ENCODE results near the gene MAP3K3.

MAP3K3 gene

GRCh38 chr17:63694229-63694949 lies 72.2 kb downstream of the MAP3K3 start:
- no peak for DNase-seq (ENCODE audit: low read depth)

GRCh38 chr17:63694950-63695773 lies 72.9 kb downstream of the MAP3K3 start:
- DNase-seq (ENCODE audit: low read depth), result no peak

DNA sequence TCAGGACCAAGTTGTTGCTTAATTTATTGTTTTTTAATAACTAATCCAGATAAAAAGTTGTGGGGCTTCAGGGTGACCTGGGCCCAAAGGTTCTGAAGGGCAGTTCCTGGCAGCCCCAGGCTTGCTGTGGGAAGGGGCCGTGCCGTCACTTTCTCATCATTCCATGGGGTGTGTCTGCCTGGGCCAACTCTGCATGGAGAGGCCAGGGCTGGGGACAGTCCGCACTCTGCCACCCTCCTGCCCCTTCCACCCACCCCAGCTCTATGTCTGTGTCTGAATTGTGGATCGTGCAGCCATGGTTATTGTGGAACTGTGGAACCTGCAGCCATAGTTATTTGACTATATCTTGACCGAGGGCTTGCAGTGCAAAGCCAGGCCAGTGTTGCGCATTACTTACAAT lies 73.7 kb downstream of the MAP3K3 start:
- DNase-seq (ENCODE audit: low read depth), result no peak

DNA sequence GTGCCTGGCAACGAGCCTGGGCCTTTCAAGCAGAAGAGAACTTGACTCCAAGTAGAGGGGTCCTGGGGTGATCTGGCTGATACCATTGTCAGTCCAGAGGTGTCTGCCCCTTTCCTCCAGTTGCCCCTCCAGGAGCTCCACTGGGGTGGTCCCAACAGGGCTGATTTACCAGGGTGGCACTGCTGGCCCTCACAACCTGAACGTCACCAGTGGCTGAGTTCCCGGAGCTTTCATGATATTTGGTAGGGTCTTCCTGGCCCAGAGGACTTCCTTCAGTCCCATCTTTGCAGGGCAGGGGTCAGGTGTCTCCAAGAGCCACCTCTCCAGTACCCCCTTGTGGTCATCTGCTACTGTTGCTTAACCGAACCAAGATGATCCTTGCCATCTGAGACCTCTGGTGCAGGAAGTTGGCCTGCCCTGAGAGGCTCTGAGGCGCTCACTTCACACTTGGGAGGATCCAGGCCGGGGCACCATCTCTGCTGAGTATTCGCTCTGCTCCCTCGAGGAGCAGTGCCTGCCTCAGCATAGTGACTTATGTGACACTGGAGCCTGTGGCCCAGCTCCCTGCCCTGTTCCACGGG lies 74.3 kb downstream of the MAP3K3 start:
- no peak for DNase-seq (ENCODE audit: low read depth)

GRCh38 chr17:63697341-63698286 lies 75.4 kb downstream of the MAP3K3 start:
- DNase-seq (ENCODE audit: low read depth), result no peak

- no peak for DNase-seq (ENCODE audit: low read depth)
These were observed 76.2 kb downstream of the MAP3K3 start for GRCh38 chr17:63698381-63698885.

- no peak for DNase-seq (ENCODE audit: low read depth)
These were observed 76.8 kb downstream of the MAP3K3 start for GRCh38 chr17:63698886-63699637.

DNA sequence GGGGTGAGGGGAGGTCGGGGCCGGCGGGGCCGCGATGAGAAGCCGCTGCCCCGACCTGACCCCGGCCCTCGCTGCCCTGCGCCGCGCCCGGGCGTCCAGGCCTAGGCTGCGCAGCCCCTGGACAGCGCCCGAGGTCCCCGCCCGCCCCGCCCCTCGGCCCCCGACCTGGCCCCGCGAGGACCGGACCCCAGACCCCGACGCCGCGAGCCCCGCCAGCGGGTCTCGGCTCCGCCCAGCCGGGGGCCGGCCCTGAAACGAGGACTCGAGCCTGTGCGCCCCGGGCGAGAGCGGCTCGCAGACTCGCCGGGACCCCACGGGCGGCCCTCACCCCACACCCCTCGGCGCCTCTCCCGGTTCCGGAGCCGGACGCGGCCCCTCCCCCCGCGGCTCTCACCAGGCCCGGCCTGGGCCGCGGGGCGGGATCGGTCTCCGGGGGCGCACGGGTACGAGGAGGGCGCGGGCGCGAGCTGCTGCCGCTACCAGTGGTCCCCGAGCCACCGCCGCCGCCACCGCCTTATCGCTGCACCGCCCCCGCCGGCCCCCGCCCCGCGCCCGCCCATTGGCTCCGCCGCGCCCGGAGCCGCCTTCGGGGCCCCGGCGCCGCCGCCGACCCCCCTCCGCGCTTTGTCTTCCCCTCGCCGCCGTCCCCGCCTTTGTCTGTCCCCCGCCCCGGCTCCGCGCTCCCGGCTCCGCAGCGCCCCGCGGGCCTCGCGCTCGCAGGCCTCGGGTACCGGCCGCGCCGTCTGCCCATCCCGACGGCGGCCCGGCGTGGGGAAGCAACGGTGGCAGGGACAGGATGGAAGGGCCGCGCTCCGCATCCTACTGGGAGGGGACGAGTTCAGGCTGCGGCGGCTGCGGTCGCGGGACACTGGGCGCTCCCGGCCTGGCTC lies 77.7 kb downstream of the MAP3K3 start, which contains the start of gene LIMD2:
TSS of gene LIMD2 (minus strand) at position 488 of the 890 bp plus-strand sequence. CDS start 827 bp downstream, outside the sequence.
- DNase-seq (ENCODE audit: low read depth), result no peak

GRCh38 chr17:63700528-63701455 lies 78.6 kb downstream of the MAP3K3 start:
- no peak for DNase-seq (ENCODE audit: low read depth)

GRCh38 chr17:63701456-63701820 lies 79.2 kb downstream of the MAP3K3 start:
- DNase-seq (ENCODE audit: low read depth), result no peak

- DNase-seq (ENCODE audit: low read depth), result no peak
These were observed 79.9 kb downstream of the MAP3K3 start for GRCh38 chr17:63701868-63702720.

GRCh38 chr17:63702721-63703015 lies 80.5 kb downstream of the MAP3K3 start:
- no peak for DNase-seq (ENCODE audit: low read depth)

- DNase-seq (ENCODE audit: low read depth), result no peak
These were observed 80.8 kb downstream of the MAP3K3 start for GRCh38 chr17:63703029-63703428.

DNA sequence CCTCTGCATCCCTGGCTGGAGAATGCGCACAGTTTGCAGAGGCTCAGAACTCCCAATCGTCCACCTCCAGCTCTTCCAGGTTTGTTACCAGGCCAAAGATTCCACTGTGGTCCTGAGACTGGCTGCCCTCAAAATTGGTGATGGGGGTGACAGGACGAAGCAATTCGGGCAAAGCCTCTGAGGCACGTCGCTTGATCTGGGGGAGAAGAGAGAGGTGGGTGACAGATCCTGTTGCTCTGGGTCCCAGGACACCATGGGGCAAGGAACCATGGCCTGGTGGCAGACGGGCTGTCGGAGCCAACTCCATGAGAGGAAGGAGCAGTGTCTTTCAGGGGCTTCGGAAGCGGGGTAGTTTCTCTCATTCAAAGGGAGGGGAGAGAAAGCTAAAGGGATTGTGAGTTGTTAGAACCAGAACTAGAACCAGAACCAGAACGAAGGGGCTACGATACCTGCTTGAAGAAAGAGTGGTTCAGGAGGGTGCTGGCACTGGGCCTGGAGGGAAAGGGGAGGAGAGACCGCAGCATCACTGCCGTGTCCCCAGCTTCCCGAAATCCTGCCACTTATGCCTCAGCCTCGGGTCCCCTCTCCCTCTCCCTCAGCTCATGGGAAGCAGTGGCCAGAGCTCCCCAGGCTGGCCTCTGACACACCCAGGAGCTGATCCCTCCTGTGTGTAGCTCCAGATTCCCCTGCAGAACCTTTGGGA lies 81.5 kb downstream of the MAP3K3 start:
- DNase-seq (ENCODE audit: low read depth), result no peak

- no peak for DNase-seq (ENCODE audit: low read depth)
These were observed 82.0 kb downstream of the MAP3K3 start for GRCh38 chr17:63704259-63704576.

GRCh38 chr17:63704836-63705235 lies 82.6 kb downstream of the MAP3K3 start:
- no peak for DNase-seq (ENCODE audit: low read depth)

GRCh38 chr17:63705657-63706056 lies 83.4 kb downstream of the MAP3K3 start:
- no peak for DNase-seq (ENCODE audit: low read depth)
